Spleen (tissue), 11 donors: ENCODE results near the gene NEFH. TPM values are rescaled to one million over a fixed set of nuclear protein-coding genes. Genes with fewer than 3 reads are reported as not detected.

Source experiments
- DNase-seq: peaks from one replicate; pipeline ENCODE4 v3.0.0-alpha.2; 2020
- H3K27ac ChIP-seq, 8 donors: fragments of 200-600 bp; sonication (generic) in 7 of 8; 1 replicate in 4 of 8; 2 replicates in 4 of 8; pipeline versions ENCODE4 v1.5.0 to v1.8.0; 2016 to 2021; ENCODE audit warnings: inconsistent platforms in 4 of 8, mild to moderate bottlenecking in 4 of 8, moderate library complexity in 1 of 8
- H3K27me3 ChIP-seq, 7 donors: fragments of 200-600 bp; sonication (generic) in 6 of 7; replicated peaks in 1 of 7; 1 replicate in 4 of 7; 2 replicates in 3 of 7; pipeline versions ENCODE4 v1.5.0 to v1.8.0; 2016 to 2021; ENCODE audit warnings: inconsistent platforms in 3 of 7, mild to moderate bottlenecking in 1 of 7
- H3K36me3 ChIP-seq, 6 donors: fragments of 200-600 bp; sonication (generic) in 5 of 6; 1 replicate in 4 of 6; 2 replicates in 2 of 6; pipeline versions ENCODE4 v1.5.0 to v1.8.0; 2016 to 2021; ENCODE audit warnings: inconsistent platforms in 2 of 6
- H3K4me1 ChIP-seq, 6 donors: fragments of 200-600 bp; sonication (generic) in 5 of 6; 1 replicate in 3 of 6; 2 replicates in 3 of 6; pipeline versions ENCODE4 v1.5.0 to v1.8.0; 2016 to 2021; ENCODE audit warnings: inconsistent platforms in 3 of 6
- H3K4me3 ChIP-seq, 8 donors: fragments of 200-600 bp; sonication (generic) in 7 of 8; 1 replicate in 4 of 8; 2 replicates in 4 of 8; pipeline versions ENCODE4 v1.5.0 to v1.8.0; 2016 to 2021; ENCODE audit warnings: inconsistent platforms in 4 of 8, mild to moderate bottlenecking in 4 of 8, moderate library complexity in 2 of 8
- H3K9me3 ChIP-seq, 8 donors: fragments of 200-600 bp; sonication (generic) in 7 of 8; 1 replicate in 4 of 8; 2 replicates in 4 of 8; pipeline versions ENCODE4 v1.5.0 to v1.8.0; 2016 to 2021; ENCODE audit warnings: inconsistent platforms in 4 of 8
- POLR2A ChIP-seq, 3 donors: fragments of 450-650 bp; IDR thresholded peaks; one replicate each; pipeline ENCODE4 v1.5.1; 2017; ENCODE audit warnings: antibody characterized with exemption in 3 of 3, mild to moderate bottlenecking in 1 of 3
- POLR2AphosphoS5 ChIP-seq, 3 donors: sonication (generic); formaldehyde crosslinking; IDR thresholded peaks; one replicate each; pipeline ENCODE4 v1.5.1; 2017; ENCODE audit warnings: antibody characterized with exemption in 3 of 3
- WGBS, 5 donors: extraction: QIAGEN DNeasy Blood & Tissue Kit in 3 of 5; methylation state at CpG; one replicate each; pipeline versions ENCODE4 v1.1.5 to v1.1.7; 2013 to 2018; 5-methylcytosine and 5-hydroxymethylcytosine counted together
- intact Hi-C: fragments of 100-400 bp; cut with DNase I; formaldehyde crosslinking; loops from one replicate; pipeline ENCODE4 v1.15.0; 2023; ENCODE audit warnings: low total_unique reads
- polyA plus RNA-seq, 3 donors: library from polyadenylated mRNA; stranded (reverse); fragments of 200-250 nt; gene quantifications; one replicate each; pipeline ENCODE4 v1.2.1, GENCODE V29; 2013
- total RNA-seq, 7 donors: library from RNA; depleted of rRNA in 3 of 7; stranded (reverse); fragments of >200 nt in 3 of 7; fragmentation: NEBNext Ultra II Directional in 4 of 7; extraction: Animal tissue kit (Norgen Biotek cat#: 25700) in 4 of 7; gene quantifications; one replicate each; pipeline versions ENCODE4 v1.1.0 to v1.2.1, GENCODE V29; 2016 to 2021
- TF ChIP-seq, protein P1 (sequence below), 11 experiments: fragments of 200-600 bp in 7 of 11; fragments of 450-650 bp in 4 of 11; sonication (generic) in 4 of 11; IDR thresholded peaks in 8 of 11; conservative IDR thresholded peaks in 3 of 11; 1 replicate in 7 of 11; 2 replicates in 4 of 11; pipeline versions ENCODE4 v1.4.0 to v1.8.0; 2016 to 2021; ENCODE audit warnings: antibody characterized with exemption in 11 of 11, inconsistent platforms in 4 of 11, mild to moderate bottlenecking in 1 of 11
- donor health status: healthy with polysubstance abuse.
- donor health status: DM: no; HTN: no; CAD: no; lungs with moderate emphysema.
- donor health status: DM: no; HTN: no; CAD: no.
- donor health status: Bipolar disorder and iron deficiency.
- donor health status: healthy.
- donor health status: DM: no; HTN: no; CAD: no.
- donor health status: DM: yes; HTN: yes; CAD: no.

NEFH gene
- total and polyA plus RNA-seq, 10 donors = 0.50 to 1.7 (median 1.2) TPM

DNA sequence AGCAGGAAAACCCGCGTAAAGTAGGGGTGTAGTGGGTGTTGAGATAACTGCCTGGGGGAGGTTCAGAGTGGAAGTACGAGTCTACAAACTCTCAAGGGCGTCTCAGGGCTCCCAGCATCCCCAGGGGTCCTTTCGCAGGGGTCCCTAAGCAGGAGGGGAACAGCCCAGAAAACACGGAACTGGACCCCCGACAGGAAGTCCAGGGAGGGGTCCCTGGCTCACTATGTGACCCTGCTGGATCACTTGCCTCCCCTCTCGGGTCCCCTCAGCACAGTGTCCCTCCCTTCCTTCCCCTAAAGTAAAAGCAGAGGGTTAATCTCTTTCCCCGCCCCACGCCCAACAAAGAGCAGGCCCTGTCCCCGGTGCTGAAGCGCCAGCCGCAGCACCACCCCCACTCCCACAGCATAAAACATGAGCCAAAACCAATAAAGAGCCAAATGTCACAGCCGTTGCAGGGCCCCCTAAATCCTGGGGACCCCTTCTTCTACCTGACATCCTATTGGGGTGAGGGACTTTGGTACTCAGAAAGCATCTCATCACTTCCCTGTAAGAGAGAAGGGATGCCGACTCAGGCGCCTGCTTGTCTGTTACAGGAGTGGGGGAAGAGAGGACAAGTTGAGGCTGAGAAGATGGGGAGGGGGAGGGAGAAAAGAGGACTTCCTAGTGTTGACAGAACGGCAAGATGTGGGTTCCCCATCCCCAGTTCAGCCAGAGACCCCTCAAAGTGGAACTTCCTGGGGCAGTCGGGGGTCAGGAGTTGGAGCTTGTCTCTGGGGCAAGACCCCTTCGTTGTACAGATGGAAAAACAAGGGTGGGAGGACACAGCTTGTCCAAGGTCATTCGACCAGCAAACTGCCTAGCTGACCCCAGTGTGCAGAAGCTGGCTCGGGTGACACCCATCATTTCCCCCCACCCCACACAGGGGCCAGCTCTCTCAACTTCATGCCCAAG is 1.4 kb upstream of the NEFH start:
- Histone ChIP-seq H3K27ac (no peak overlapping the region), H3K36me3 (no peaks in the 10 kb centered on the region), H3K4me3 (peak overlapping the region in 1 of 8 donors; percentile 6), H3K4me1 (peaks cover 2 to 59% (median 45%) of the 10 kb centered on the region in 6 donors), H3K27me3 (peaks cover 0 to 62% (median 40%) of the 10 kb centered on the region in 7 donors), H3K9me3 (peaks cover 0 to 9% (median 0%) of the 10 kb centered on the region in 8 donors)
- TF ChIP-seq, protein P1, sequence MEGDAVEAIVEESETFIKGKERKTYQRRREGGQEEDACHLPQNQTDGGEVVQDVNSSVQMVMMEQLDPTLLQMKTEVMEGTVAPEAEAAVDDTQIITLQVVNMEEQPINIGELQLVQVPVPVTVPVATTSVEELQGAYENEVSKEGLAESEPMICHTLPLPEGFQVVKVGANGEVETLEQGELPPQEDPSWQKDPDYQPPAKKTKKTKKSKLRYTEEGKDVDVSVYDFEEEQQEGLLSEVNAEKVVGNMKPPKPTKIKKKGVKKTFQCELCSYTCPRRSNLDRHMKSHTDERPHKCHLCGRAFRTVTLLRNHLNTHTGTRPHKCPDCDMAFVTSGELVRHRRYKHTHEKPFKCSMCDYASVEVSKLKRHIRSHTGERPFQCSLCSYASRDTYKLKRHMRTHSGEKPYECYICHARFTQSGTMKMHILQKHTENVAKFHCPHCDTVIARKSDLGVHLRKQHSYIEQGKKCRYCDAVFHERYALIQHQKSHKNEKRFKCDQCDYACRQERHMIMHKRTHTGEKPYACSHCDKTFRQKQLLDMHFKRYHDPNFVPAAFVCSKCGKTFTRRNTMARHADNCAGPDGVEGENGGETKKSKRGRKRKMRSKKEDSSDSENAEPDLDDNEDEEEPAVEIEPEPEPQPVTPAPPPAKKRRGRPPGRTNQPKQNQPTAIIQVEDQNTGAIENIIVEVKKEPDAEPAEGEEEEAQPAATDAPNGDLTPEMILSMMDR (IDR thresholded peaks at IDR 0.05 in 8 of 11, conservative IDR thresholded peaks at IDR 0.05 in 3 of 11) = no peak
- TF ChIP-seq POLR2A (IDR thresholded peaks at IDR 0.05) = no peak
- no peak for TF ChIP-seq POLR2AphosphoS5 (IDR thresholded peaks at IDR 0.05)
- DNase-seq = no peak
- intact Hi-C loops = no loop called here
- WGBS, 5 donors = 12 to 18% (median 13%) methylated on average over 20 to 21 of the region's 21 CpGs

GRCh38 chr22:29480262-29480511 is 169 bp downstream of the NEFH start:
- H3K9me3 ChIP-seq = peaks cover 0 to 9% (median 0%) of the 10 kb centered on the region in 8 donors
- no peak overlapping the region for H3K27ac ChIP-seq
- intact Hi-C loops = no loop called here
- peaks cover 0 to 62% (median 40%) of the 10 kb centered on the region in 7 donors for H3K27me3 ChIP-seq
- peaks cover 2 to 59% (median 45%) of the 10 kb centered on the region in 6 donors for H3K4me1 ChIP-seq
- H3K36me3 ChIP-seq = no peaks in the 10 kb centered on the region
- TF ChIP-seq POLR2A (IDR thresholded peaks at IDR 0.05) (no peak), POLR2AphosphoS5 (IDR thresholded peaks at IDR 0.05) (no peak)
- TF ChIP-seq, protein P1 (IDR thresholded peaks at IDR 0.05 in 8 of 11, conservative IDR thresholded peaks at IDR 0.05 in 3 of 11) = no peak
- peak overlapping the region in 7 of 8 donors; percentile 6 to 60 (median 33) for H3K4me3 ChIP-seq
- DNase-seq = no peak
- WGBS, 5 donors = 7 to 40% (median 8%) methylated on average over 2 to 39 of the region's 39 CpGs

DNA sequence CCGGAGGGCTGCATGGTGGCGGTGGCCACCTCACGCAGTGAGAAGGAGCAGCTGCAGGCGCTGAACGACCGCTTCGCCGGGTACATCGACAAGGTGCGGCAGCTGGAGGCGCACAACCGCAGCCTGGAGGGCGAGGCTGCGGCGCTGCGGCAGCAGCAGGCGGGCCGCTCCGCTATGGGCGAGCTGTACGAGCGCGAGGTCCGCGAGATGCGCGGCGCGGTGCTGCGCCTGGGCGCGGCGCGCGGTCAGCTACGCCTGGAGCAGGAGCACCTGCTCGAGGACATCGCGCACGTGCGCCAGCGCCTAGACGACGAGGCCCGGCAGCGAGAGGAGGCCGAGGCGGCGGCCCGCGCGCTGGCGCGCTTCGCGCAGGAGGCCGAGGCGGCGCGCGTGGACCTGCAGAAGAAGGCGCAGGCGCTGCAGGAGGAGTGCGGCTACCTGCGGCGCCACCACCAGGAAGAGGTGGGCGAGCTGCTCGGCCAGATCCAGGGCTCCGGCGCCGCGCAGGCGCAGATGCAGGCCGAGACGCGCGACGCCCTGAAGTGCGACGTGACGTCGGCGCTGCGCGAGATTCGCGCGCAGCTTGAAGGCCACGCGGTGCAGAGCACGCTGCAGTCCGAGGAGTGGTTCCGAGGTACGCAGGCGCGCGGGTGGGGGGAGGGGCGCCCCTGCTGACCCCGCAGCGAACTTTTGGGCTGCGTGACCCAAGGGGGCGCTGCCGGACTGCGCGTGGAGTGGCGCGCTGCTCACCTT is 670 bp downstream of the NEFH start:
- no peak overlapping the region for H3K27ac ChIP-seq
- H3K36me3 ChIP-seq = no peaks in the 10 kb centered on the region
- peaks cover 2 to 56% (median 40%) of the 10 kb centered on the region in 6 donors for H3K4me1 ChIP-seq
- DNase-seq = no peak
- peaks cover 0 to 62% (median 40%) of the 10 kb centered on the region in 7 donors for H3K27me3 ChIP-seq
- TF ChIP-seq POLR2AphosphoS5 (IDR thresholded peaks at IDR 0.05) (peak in 1 of 3 donors; percentile 54), POLR2A (IDR thresholded peaks at IDR 0.05) (no peak)
- TF ChIP-seq, protein P1 (IDR thresholded peaks at IDR 0.05 in 8 of 11, conservative IDR thresholded peaks at IDR 0.05 in 3 of 11) = peak in 2 of 11 experiments; percentile 21 to 32
- H3K9me3 ChIP-seq = peaks cover 0 to 9% (median 0%) of the 10 kb centered on the region in 8 donors
- intact Hi-C loops = no loop called here
- H3K4me3 ChIP-seq = peak overlapping the region in 7 of 8 donors; percentile 6 to 60 (median 33)
- 3 to 20% (median 16%) methylated on average over 15 to 107 of the region's 107 CpGs for WGBS, 5 donors
